Activated naive CD4-positive, alpha-beta T cell treated with anti-CD3 and anti-CD28 coated beads for 36 hours (primary cell): Measurements from ENCODE around the gene LENG8. TPM values are rescaled to one million over a fixed set of nuclear protein-coding genes. Genes with fewer than 3 reads are reported as not detected.

ENCODE experiments used
- CTCF ChIA-PET: fragments of 350-600 bp; sonication (Branson Sonifier 250); formaldehyde crosslinking; loops from one replicate; lab custom pipeline; 2021; ENCODE audit warnings: antibody characterized with exemption; lab: Charles Lee
- DNase-seq: peaks from one replicate; pipeline ENCODE4 v3.0.0-alpha.2; 2020
- H3K27ac Mint-ChIP-seq: one replicate; pipeline ENCODE4 v1.8.0; 2021; ENCODE audit warnings: mild to moderate bottlenecking, mixed read lengths
- H3K27me3 Mint-ChIP-seq: one replicate; pipeline ENCODE4 v1.8.0; 2021; ENCODE audit warnings: low read depth, mixed read lengths
- H3K36me3 Mint-ChIP-seq: one replicate; pipeline ENCODE4 v1.8.0; 2021; ENCODE audit warnings: low read depth, mixed read lengths
- H3K4me1 Mint-ChIP-seq: one replicate; pipeline ENCODE4 v1.8.0; 2021; ENCODE audit warnings: low read depth, mixed read lengths
- H3K4me3 Mint-ChIP-seq: one replicate; pipeline ENCODE4 v1.8.0; 2021; ENCODE audit warnings: mild to moderate bottlenecking, moderate library complexity, mixed read lengths
- H3K9me3 Mint-ChIP-seq: one replicate; pipeline ENCODE4 v1.8.0; 2021; ENCODE audit warnings: mixed read lengths
- intact Hi-C: fragments of 100-400 bp; cut with micrococcal nuclease; formaldehyde crosslinking; loops from one replicate; pipeline ENCODE4 v1.15.1; 2023
- total RNA-seq, 2 experiments: library from RNA; stranded (reverse); gene quantifications; one replicate each; pipeline ENCODE4 v1.2.3, GENCODE V29; 2021

The LENG8 gene
- total RNA-seq, 2 experiments from 2014 or later = 171 to 175 TPM

DNA sequence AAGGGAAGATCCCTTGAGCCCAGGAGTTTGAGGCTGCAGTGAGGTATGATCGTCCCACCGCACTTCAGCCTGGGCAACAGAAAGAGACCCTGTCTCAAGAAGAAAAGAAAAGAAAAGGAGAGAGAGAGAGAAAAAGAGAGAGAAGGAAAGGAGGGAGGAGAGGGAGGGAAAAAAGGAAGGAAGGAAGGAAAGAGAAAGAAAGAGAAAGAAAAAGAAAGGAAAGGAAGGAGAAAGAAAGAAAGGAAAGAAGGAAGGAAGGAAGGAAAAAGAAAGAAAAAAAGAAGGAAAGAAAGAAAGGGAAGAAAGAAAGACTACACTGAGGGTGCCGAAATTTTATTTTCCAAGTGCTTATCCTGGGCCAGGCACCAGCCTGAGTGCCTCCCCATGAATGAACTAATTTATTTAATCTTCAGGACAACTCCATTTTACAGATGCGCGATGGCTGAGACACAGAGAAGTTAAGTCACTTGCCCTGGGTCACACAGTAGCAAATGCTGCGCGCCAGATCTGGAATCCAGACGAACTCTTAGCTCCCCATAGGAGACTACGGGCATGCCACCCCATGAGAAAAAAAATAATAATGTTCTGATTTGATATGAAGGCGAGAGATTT is 21.4 kb downstream of the LENG8 start:
- Mint-ChIP-seq H3K27ac (no peak overlapping the region), H3K4me3 (no peak overlapping the region), H3K27me3 (peaks cover 42% of the 10 kb centered on the region), H3K9me3 (no peaks in the 10 kb centered on the region), H3K36me3 (no peaks in the 10 kb centered on the region), H3K4me1 (peaks cover 9% of the 10 kb centered on the region)
- no peak for DNase-seq
- intact Hi-C loops = no loop called here
- CTCF ChIA-PET = interaction anchor here (0.7 kb wide), 1 partner anchor 11 kb away, joined by 4 read pairs; no protein-coding TSS in a partner anchor

- peaks cover 38% of the 10 kb centered on the region for H3K27me3 Mint-ChIP-seq
- no peak for DNase-seq
- CTCF ChIA-PET = no interaction called here
- H3K4me1 Mint-ChIP-seq = peaks cover 9% of the 10 kb centered on the region
- H3K36me3 Mint-ChIP-seq = no peaks in the 10 kb centered on the region
- no peak overlapping the region for H3K27ac Mint-ChIP-seq
- H3K9me3 Mint-ChIP-seq = no peaks in the 10 kb centered on the region
- intact Hi-C loops = no loop called here
- no peak overlapping the region for H3K4me3 Mint-ChIP-seq
Observed at GRCh38 chr19:54470991-54471782, 22.2 kb downstream of the LENG8 start.

- H3K27ac Mint-ChIP-seq = no peak within 1 kb of the TSS
- H3K4me1 Mint-ChIP-seq = peaks cover 9% of the 10 kb centered on the region
- CTCF ChIA-PET = interaction anchor here (0.6 to 1.4 kb wide), 2 partner anchors 10 to 201 kb away, joined by 3 to 11 read pairs; partner anchors contain the start of gene LENG9
- intact Hi-C loops = no loop called here
- H3K27me3 Mint-ChIP-seq = peaks cover 38% of the 10 kb centered on the region
- no peak for DNase-seq
- no peaks in the 10 kb centered on the region for H3K9me3 Mint-ChIP-seq
- H3K36me3 Mint-ChIP-seq = no peaks in the 10 kb centered on the region
- no peak within 1 kb of the TSS for H3K4me3 Mint-ChIP-seq
Observed at GRCh38 chr19:54473071-54473891, 24.3 kb downstream of the LENG8 start, which contains the start of gene CDC42EP5. TSS of gene CDC42EP5 (minus strand) at chr19:54473296. CDS start at chr19:54465547, 7,749 bp downstream.

DNA sequence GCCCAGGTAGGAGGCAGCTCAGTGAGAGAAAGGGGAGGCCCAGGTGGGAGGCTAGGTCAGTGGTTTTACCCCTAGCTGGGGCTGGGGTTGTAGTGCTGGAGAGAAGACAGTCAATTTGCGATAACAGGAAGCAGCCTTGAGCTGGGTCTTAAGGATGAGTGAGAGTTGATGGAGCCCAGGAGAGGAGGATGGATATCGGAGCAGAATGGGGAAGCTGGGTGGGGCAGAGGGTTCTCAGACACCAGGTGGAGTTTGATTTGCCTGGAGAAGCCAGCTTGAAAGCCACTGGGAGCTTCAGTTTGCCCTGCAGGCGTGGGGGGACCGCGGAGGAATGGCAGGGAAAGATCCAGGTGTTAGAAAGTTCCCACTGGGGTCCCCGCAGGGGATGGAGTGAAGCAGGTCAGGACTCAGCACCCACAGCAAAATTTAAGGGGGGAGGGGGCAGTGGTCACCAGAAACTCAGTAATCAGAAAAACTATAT is 24.9 kb downstream of the LENG8 start:
- CTCF ChIA-PET = interaction anchor here (0.6 to 1.4 kb wide), 4 partner anchors 11 to 557 kb away, joined by 3 to 11 read pairs (median 3); partner anchors contain the start of gene LENG9
- intact Hi-C loops = no loop called here
- Mint-ChIP-seq H3K36me3 (no peaks in the 10 kb centered on the region), H3K27me3 (peaks cover 41% of the 10 kb centered on the region), H3K9me3 (no peaks in the 10 kb centered on the region), H3K27ac (no peak overlapping the region), H3K4me1 (peaks cover 9% of the 10 kb centered on the region), H3K4me3 (no peak overlapping the region)
- DNase-seq = no peak

DNA sequence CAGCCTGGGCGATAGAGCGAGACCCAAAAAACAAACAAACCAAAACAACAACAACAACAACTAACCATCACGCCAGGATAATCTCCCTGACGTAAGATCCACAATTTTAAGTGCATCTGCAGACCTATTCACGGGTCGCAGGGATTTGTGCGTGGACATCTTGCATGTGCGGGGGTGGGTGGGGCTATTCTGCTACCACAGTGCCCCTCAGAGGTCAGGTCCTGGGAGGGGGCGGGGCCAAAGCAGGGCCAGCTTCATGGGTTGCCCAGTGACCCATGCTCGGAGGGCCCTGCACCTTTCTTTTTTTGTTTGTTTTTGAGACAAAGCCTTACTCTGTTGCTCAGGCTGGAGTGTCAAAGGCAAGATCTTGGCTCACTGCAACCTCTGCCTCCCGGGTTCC is 26.7 kb downstream of the LENG8 start:
- Mint-ChIP-seq H3K36me3 (no peaks in the 10 kb centered on the region), H3K27ac (no peak overlapping the region), H3K27me3 (peaks cover 25% of the 10 kb centered on the region), H3K9me3 (no peaks in the 10 kb centered on the region), H3K4me1 (peaks cover 6% of the 10 kb centered on the region), H3K4me3 (no peak overlapping the region)
- no peak for DNase-seq
- intact Hi-C loops = no loop called here
- CTCF ChIA-PET = interaction anchor here (0.7 kb wide), 1 partner anchor 991 kb away, joined by 3 read pairs; no protein-coding TSS in a partner anchor

GRCh38 chr19:54477650-54478049 is 28.7 kb downstream of the LENG8 start:
- CTCF ChIA-PET = interaction anchor here (1.4 to 5.6 kb wide), 3 partner anchors 176 to 203 kb away, joined by 4 to 62 read pairs (median 43); no protein-coding TSS in a partner anchor
- Mint-ChIP-seq H3K27me3 (peaks cover 27% of the 10 kb centered on the region), H3K9me3 (no peaks in the 10 kb centered on the region), H3K4me3 (no peak overlapping the region), H3K27ac (no peak overlapping the region), H3K36me3 (no peaks in the 10 kb centered on the region), H3K4me1 (peaks cover 5% of the 10 kb centered on the region)
- DNase-seq = no peak
- intact Hi-C loops = no loop called here

- CTCF ChIA-PET = interaction anchor here (0.7 to 5.6 kb wide), 14 partner anchors 15 to 201 kb away, joined by 3 to 62 read pairs (median 3); no protein-coding TSS in a partner anchor
- peak; percentile 50 for DNase-seq
- intact Hi-C loops = no loop called here
Observed at GRCh38 chr19:54478677-54479266, 29.8 kb downstream of the LENG8 start.

GRCh38 chr19:54480051-54480450 is 31.1 kb downstream of the LENG8 start:
- no peaks in the 10 kb centered on the region for H3K36me3 Mint-ChIP-seq
- intact Hi-C loops = loop anchor here (5.0 kb wide), 2 partner anchors 42 to 172 kb away; no protein-coding TSS in a partner anchor
- H3K27ac Mint-ChIP-seq = no peak overlapping the region
- peaks cover 19% of the 10 kb centered on the region for H3K27me3 Mint-ChIP-seq
- CTCF ChIA-PET = interaction anchor here (0.6 to 5.6 kb wide), 5 partner anchors 36 to 200 kb away, joined by 3 to 62 read pairs (median 4); no protein-coding TSS in a partner anchor
- no peak for DNase-seq
- H3K4me1 Mint-ChIP-seq = peaks cover 3% of the 10 kb centered on the region
- H3K4me3 Mint-ChIP-seq = no peak overlapping the region
- no peaks in the 10 kb centered on the region for H3K9me3 Mint-ChIP-seq

More at GRCh38 chr19:54478677-54479266, 29.8 kb downstream of the LENG8 start:
- Mint-ChIP-seq H3K4me1 (peaks cover 3% of the 10 kb centered on the region), H3K4me3 (no peak overlapping the region), H3K27me3 (peaks cover 23% of the 10 kb centered on the region), H3K36me3 (no peaks in the 10 kb centered on the region), H3K27ac (no peak overlapping the region), H3K9me3 (no peaks in the 10 kb centered on the region)

DNA sequence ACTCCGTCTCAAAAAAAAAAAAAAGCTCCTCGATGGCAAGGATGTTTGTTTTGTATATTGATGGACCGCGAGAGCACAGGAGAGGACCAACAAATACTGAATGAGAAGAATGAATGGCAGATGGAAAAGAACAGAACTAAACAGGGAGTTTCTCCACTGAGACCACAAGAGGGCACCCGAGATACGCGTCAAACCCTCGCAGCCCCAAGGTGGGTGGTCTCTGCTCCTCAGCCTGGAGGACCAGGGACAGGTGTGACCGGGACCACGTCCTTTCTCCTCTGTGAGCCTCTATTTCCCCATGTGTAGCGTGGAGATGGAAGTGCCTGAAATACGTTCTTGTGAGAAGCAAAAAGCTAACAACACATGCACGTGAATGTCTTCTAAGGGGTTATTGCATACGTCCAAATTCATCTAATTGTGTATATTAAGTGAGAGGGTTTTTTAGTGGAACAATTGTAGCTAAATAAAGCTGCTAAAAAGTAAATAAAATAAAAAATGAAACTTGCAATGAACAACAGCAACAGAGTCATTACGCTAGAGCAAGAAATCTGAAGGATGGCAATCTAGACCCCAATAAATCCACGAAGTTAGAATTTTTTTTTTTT is 32.4 kb downstream of the LENG8 start:
- Mint-ChIP-seq H3K4me3 (no peak overlapping the region), H3K36me3 (no peaks in the 10 kb centered on the region), H3K27ac (no peak overlapping the region), H3K4me1 (peaks cover 3% of the 10 kb centered on the region), H3K27me3 (peaks cover 19% of the 10 kb centered on the region), H3K9me3 (no peaks in the 10 kb centered on the region)
- CTCF ChIA-PET = interaction anchor here (0.5 to 5.6 kb wide), 15 partner anchors 12 to 221 kb away, joined by 3 to 62 read pairs (median 3); partner anchors contain the start of gene LENG9
- DNase-seq = peak; percentile 57
- intact Hi-C loops = loop anchor here (1.0 to 5.0 kb wide), 3 partner anchors 41 to 195 kb away; no protein-coding TSS in a partner anchor

GRCh38 chr19:54482889-54483288 is 33.9 kb downstream of the LENG8 start:
- Mint-ChIP-seq H3K27me3 (peaks cover 13% of the 10 kb centered on the region), H3K27ac (no peak overlapping the region), H3K4me3 (no peak overlapping the region), H3K36me3 (no peaks in the 10 kb centered on the region), H3K4me1 (peaks cover 3% of the 10 kb centered on the region), H3K9me3 (no peaks in the 10 kb centered on the region)
- DNase-seq = no peak
- CTCF ChIA-PET = interaction anchor here (1.0 kb wide), 1 partner anchor 191 kb away, joined by 4 read pairs; no protein-coding TSS in a partner anchor
- intact Hi-C loops = loop anchor here (5.0 kb wide), 2 partner anchors 39 to 169 kb away; no protein-coding TSS in a partner anchor

GRCh38 chr19:54484451-54484850 is 35.5 kb downstream of the LENG8 start:
- peaks cover 7% of the 10 kb centered on the region for H3K27me3 Mint-ChIP-seq
- H3K27ac Mint-ChIP-seq = no peak overlapping the region
- intact Hi-C loops = loop anchor here (5.0 kb wide), 2 partner anchors 38 to 168 kb away; no protein-coding TSS in a partner anchor
- CTCF ChIA-PET = no interaction called here
- H3K9me3 Mint-ChIP-seq = no peaks in the 10 kb centered on the region
- peaks cover 3% of the 10 kb centered on the region for H3K4me1 Mint-ChIP-seq
- DNase-seq = no peak
- no peaks in the 10 kb centered on the region for H3K36me3 Mint-ChIP-seq
- no peak overlapping the region for H3K4me3 Mint-ChIP-seq
